Stimulated activated CD4-positive, alpha-beta T cell treated with anti-CD3 and anti-CD28 coated beads, Interleukin-1b, Interleukin-23, amount 100 ng/mL, for 24 hours (primary cell): ENCODE data around the gene TPK1.
"Not testable (repeated sequence)": the region's sequence is repeated elsewhere in the genome, so short reads cannot be mapped to it uniquely, and the experiment has no call there.

ENCODE experiments used
- DNase-seq, 4 experiments: peaks; one replicate each; pipeline ENCODE4 v3.0.0-alpha.2; 2020; ENCODE audit warnings: low read depth in 4 of 4, low spot score in 1 of 4

TPK1 gene

GRCh38 chr7:144824360-144824759, 11.5 kb downstream of the TPK1 start:
- DNase-seq: no peak

GRCh38 chr7:144822223-144822622, 13.6 kb downstream of the TPK1 start:
- DNase-seq: no peak

- no peak for DNase-seq
These were observed 14.8 kb downstream of the TPK1 start for GRCh38 chr7:144821067-144821466.

- no peak for DNase-seq
These were observed 15.3 kb downstream of the TPK1 start for GRCh38 chr7:144820552-144820951.

- DNase-seq: no peak
These were observed 16.3 kb downstream of the TPK1 start for GRCh38 chr7:144819566-144819965.

- peak in 1 of 4 experiments; percentile 21 for DNase-seq
These were observed 17.3 kb downstream of the TPK1 start for GRCh38 chr7:144818511-144818910.

GRCh38 chr7:144817001-144817400, 18.9 kb downstream of the TPK1 start:
- DNase-seq: no peak

GRCh38 chr7:144814299-144814698, 21.6 kb downstream of the TPK1 start:
- no peak for DNase-seq

GRCh38 chr7:144812379-144813283, 23.2 kb downstream of the TPK1 start:
- peak in 1 of 4 experiments; percentile 21 for DNase-seq

GRCh38 chr7:144805627-144806239, 30.1 kb downstream of the TPK1 start:
- DNase-seq: no peak

- DNase-seq: not testable (repeated sequence)
These were observed 35.0 kb downstream of the TPK1 start for GRCh38 chr7:144800678-144801436.

GRCh38 chr7:144796919-144797318, 38.9 kb downstream of the TPK1 start:
- no peak for DNase-seq

- no peak for DNase-seq
These were observed 43.8 kb downstream of the TPK1 start for GRCh38 chr7:144792050-144792449.

- DNase-seq: no peak
These were observed 44.4 kb downstream of the TPK1 start for GRCh38 chr7:144791488-144791887.

GRCh38 chr7:144787127-144787526, 48.7 kb downstream of the TPK1 start:
- no peak for DNase-seq

- no peak for DNase-seq
These were observed 49.3 kb downstream of the TPK1 start for GRCh38 chr7:144786522-144786921.

GRCh38 chr7:144786079-144786478, 49.8 kb downstream of the TPK1 start:
- no peak for DNase-seq

GRCh38 chr7:144785521-144785920, 50.3 kb downstream of the TPK1 start:
- DNase-seq: no peak

- DNase-seq: no peak
These were observed 50.9 kb downstream of the TPK1 start for GRCh38 chr7:144784943-144785342.

GRCh38 chr7:144784441-144784840, 51.4 kb downstream of the TPK1 start:
- DNase-seq: no peak

GRCh38 chr7:144782883-144783282, 53.0 kb downstream of the TPK1 start:
- no peak for DNase-seq
